Glomerular endothelial cell (primary cell): ENCODE data around the gene ILDR1. TPM values are rescaled to one million over a fixed set of nuclear protein-coding genes. Genes with fewer than 3 reads are reported as not detected.

ENCODE experiments used
- DNase-seq: peaks from one replicate; pipeline ENCODE4 v3.0.0-alpha.2; 2011; ENCODE audit warnings: low read depth, low spot score; ENCODE audit errors: extremely low read depth
- total RNA-seq: library from RNA; depleted of rRNA; stranded (reverse); fragments of >200 nt; gene quantifications from 2 replicates; pipeline ENCODE4 v1.2.3, GENCODE V29; 2015

Gene ILDR1
- total RNA-seq, 1 donor from 2014 or later = not detected

DNA sequence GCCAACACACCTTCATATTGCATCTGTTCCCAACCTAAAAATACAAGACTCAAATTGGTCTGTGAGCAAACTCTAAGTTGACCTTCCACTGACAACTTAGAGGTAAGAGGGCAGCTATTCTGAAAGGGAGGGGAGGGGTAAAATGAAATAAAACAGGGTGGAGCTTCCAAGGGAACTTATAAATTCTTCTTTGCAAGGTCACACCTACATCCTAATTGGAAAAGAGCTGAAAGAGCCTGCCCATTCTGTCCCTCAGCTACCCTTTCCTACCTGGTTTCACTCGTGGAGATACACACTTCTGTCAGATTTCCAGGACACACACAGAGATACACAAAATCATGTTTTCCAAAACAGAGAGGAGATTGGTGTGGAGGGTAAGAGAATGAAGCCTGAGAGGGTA lies 1.0 kb downstream of the ILDR1 start:
- DNase-seq = no peak

DNA sequence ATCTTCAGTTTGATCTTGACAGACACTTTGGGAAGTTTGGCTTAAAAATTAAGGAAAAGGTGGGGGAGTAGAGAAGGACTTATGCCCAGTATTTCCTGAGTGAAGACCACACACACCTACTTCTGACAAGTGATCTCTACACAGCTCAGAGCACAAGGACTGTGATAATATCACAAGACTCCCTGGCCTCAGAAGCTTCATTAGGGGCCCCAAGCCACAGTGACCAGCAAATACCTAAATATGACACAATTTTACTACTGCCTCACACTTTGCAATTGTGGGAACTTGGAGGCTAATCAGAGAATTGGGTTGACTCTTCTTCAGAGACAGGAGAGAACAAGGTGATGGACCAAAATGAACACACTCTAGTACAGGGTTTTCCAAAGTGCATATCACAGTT lies 2.6 kb downstream of the ILDR1 start:
- DNase-seq = no peak

DNA sequence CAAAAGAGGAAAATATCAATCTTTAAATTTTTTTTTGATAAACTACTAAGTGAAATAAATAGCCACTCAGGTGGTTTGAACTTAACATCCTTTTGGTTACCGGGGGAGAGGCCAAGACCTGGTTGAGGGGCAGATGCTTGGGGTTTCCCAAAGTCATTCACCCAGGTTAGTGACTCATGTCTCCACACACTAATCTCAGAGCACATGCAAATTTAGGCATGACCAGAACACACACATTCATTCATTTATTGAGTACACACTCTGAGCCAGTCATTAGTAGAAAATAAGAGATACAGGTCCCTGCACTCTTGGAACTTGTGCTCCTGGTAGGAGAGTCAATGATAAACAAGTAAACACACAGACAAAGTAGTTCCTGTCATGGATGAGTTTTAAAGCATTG lies 7.3 kb downstream of the ILDR1 start:
- DNase-seq = no peak

DNA sequence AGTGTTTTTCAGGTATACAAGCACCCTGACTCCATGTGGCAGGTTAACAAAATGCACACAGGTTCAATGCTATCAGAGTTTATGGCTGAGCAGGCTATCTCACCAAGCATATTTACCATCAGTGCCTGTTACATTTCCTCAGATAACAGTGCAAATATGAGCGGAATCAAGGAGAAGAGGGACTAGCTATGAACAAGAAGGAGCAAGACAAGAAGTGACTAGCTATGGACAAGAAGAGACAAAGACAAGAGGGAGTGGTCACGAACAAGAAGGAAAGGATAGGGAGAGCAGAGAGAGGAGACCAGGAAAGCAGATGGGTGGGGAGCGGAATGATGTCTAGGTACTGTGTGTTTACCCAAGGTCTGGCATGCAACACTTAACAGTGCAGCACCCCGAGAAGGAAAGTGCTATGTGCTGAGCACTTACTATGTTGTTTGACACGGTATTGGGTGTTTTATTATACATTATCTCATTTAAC lies 8.6 kb downstream of the ILDR1 start:
- no peak for DNase-seq

DNA sequence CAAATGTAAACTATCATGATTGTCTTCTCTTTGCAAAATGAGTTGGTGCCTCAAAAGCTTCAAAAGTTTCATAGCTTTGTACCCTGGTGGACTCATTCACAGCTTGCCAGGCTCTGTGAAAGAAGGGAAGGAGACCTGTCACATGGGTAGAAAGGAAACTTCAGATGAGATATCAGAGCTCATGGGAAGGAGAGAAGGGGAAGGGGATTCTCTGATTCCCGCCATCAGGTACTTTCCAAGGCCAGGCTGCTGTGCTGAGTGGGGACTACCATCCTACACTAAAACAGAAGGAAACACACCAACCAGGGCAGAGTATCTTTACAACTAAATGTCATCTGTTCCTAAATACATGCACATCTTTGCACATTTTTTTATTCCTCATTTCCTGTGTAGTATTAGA lies 9.2 kb downstream of the ILDR1 start:
- no peak for DNase-seq

DNA sequence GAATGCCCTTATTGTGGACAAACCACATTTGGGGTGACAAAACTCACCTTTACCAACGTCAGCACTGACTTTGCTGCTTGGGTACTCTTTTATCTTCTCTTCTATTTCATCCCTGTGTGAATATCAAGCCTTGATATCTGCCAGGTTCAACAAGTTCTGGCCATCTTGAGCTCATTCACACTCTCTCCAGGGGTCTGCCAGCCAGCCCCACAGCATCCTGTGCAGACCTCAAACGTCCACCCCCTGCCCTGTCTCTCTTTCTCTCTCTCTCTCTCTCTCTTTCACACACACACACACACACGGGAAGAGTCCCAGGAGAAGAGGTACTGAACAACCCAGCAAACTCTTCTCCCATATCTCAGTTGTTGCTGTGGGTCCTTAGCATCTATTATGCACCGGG lies 10.7 kb downstream of the ILDR1 start:
- no peak for DNase-seq

DNA sequence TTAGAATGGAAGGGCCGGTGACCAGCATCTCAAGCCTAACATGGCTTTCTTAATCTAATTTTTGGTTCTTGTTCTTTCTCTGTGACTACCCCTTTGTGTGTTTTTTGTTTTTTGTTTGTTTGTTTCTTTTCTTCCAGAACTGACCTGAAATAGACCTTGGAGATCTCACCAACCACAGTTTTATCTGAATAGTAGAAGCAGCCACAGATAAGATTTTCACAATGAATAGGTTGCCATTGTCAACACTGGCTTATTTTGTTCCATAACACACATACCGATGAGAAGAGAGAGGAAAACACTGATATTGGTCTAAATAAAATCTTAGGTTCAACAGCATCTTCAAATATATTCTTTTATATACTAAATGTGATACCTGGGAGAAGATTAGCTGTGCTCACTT lies 11.5 kb downstream of the ILDR1 start:
- DNase-seq = no peak

DNA sequence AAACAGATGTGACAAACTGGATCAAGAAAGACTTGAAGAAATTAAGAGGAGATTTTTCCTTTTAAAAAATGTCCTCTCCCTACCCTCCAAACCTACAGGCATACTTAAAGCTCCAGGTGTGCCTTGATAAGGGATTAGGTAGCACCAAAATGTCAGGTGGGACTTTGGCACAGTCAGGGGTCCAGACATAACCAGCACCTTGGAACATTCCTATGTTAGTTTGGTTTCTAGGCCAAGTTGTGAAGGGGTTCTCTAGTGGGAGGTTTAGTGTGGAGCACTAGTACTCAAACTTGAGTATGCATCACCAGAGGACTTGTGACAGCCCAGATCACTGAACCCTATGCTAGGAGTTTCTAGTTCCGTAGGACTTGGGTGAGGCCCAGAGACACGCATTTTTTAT lies 13.9 kb downstream of the ILDR1 start:
- no peak for DNase-seq

DNA sequence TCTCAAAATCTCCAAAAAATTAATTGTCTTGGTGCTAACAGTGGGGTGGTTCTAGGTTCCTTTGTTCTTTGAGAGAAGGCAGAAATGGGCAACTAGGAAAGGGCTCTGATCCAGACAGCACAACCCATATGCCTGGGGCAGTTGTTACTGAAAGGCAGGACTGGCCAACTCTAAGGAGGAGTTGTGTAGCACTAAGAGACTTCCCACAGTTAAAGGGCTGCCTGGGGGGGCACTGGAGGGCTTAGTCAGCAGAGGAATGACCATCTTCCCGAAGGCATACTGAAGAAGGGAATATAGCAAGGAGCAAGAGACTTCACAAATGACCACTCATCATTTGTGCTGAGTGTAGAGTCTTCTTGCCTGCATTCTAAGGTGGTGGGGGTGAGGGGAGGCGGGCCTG lies 15.8 kb downstream of the ILDR1 start:
- DNase-seq = no peak

DNA sequence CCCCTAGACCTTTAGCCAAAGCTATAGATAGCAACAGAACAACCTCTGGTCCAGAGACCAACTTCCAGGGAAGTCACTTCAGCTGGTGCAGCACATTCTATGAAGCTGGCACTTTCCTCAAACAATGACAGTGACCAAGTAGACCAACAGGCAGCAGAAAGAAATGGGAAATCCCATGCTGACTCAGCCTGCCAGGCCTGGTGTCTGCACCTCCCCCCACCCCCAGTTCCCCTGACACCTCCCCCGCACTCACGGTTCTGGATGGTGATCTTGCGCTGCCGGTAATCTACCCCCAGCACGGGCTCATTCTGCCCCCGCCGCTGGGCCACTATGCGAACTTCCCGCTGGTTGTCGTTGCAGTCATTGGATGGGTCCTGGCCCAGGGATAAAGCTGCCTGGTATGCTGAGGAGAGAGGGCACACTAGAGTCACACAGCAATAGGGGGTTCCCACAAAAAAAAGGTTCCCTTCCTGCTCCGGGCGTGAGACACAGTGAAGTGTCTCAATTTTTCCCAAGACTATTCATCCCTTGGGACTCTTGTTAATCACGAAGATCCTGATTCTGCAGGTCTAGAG lies 17.0 kb downstream of the ILDR1 start:
- no peak for DNase-seq

DNA sequence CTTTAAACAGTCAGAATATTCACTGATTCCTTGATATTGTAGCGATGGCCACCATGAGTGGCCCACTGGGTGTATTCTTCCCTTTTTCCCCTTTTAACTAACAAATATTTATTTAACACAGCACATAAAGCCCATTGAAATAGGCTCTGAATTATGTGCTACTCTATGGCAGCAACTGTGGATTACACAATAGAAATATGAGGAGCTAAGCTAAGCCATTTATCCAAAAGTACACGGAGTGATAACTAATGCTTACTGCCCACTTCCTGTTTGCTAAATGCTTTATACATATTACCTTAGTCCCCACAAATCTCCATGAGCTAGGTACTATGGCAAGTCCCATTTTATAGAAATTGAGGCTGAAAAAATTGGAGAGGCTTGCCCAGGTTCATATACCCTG lies 17.9 kb downstream of the ILDR1 start:
- DNase-seq = no peak

DNA sequence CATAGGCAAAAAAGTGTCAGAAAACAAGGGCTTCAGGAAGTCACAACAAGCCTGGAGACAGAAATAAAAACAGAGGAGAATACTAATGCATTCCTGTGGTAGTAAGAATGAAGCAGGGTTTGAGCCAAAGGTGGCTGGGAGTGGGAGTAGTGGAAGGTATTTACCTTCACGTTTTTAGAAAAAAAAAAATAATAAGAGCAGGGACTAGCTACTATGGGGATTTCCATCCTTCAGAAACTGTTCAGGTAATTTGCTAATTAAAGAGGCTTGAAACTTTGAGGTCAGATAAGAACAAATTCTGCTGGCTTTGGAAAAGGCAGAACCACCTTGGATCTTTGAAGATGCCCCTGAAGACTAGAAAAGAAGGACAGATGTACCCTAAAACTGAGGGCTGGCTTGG lies 18.4 kb downstream of the ILDR1 start:
- DNase-seq = no peak

DNA sequence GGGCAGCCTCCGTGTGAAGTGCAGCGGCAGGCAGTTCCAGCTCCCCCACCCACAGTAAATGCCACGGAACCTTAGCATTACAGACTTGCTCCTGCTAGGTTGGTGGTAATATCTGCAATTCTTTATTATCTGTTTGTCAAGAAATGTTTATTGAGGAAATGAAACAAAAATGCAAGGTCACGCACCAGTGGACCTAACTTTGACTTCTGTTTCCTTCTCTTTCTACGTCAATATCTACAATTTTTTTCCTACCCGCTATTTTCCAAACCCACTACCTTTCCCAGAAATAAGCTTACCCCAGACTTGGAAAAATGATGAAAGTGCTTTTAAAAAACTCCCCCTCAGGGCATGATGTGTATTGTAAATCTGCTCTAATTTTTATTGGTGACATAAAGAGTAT lies 18.9 kb downstream of the ILDR1 start:
- no peak for DNase-seq

DNA sequence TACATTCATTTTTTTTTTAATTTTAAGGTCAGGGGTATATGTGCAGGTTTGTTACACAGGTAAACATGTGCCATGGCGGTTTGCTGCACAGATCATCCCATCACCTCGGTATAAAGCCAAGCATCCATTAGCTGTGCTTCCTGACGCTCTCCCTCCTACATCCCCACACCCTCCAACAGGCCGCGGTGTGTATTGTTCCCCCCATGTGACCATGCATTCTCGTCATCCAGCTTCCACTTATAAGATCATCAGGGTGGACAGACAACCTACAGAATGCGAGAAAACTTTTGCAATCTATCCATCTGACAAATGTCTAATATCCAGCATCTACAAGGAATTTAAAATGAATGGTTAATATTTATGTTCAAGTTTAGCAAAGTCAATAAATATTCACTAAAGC lies 19.4 kb downstream of the ILDR1 start:
- DNase-seq = no peak

DNA sequence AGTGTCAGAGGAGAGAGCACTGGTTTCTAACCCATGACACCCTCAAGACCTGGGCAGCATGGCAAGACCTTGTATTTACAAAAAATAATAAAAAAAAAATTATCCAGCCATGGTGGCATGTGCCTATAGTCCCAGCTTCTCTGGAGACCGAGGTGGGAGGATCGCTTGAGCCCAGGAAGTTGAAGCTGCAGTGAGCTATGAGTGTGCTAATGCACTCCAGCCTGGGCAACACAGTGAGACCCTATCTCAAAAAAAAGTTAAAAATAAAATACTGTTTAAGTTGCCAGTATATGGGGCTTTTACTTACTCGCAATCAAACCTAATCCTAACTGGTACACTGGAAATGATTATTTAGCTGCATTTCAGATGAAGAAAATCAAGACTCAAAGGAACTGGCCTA lies 20.2 kb downstream of the ILDR1 start:
- DNase-seq = no peak

DNA sequence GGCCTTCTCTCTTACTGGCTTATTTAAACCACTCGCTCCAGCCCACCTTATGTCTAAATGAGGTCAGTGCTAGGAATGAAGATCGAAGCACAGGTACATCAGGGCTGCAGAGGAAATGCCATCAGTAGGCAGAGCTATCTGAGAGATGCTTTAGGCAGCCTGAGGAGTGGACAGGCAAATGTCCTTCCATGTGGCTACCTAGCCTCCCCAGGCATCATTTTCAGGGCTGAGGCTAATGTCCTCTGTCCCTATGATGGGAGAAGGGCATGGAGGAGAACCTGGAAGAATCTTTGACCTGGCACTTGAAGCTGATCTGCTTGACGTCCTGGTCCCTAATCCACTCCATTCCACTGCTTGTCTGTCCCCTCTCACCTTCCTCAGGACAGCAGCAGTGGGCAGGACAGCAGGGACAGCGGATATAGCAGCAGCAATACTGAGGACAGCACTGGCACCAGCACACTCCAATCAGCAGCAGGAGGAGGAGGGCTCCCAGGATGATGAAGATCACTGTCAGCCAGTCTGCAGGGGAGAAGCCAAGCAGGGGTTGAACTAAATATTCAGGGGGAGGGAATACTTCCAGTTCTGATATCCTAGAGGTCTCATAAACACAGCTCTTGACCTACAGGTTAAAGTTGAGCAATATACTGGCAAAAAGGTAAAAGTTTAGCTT lies 21.0 kb downstream of the ILDR1 start:
- DNase-seq = no peak

DNA sequence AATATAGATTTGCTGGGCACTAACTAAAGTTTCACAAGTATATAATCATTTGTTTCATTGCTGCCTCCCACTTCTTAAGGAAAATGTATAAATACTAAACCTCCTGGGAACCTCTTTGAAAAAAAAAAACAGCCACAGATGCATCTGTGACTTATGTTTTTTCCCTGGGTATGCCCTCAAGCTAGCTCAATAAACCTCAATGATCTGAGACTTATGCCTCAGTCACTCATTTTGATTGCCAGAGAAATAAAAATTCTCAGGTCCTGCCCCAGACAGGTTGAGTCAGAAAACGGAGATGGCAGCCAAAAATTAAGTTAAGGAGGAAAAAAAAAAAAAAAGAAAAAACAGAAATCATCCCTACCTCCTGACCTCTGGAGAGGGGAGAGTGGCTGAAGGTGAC lies 22.1 kb downstream of the ILDR1 start:
- no peak for DNase-seq

DNA sequence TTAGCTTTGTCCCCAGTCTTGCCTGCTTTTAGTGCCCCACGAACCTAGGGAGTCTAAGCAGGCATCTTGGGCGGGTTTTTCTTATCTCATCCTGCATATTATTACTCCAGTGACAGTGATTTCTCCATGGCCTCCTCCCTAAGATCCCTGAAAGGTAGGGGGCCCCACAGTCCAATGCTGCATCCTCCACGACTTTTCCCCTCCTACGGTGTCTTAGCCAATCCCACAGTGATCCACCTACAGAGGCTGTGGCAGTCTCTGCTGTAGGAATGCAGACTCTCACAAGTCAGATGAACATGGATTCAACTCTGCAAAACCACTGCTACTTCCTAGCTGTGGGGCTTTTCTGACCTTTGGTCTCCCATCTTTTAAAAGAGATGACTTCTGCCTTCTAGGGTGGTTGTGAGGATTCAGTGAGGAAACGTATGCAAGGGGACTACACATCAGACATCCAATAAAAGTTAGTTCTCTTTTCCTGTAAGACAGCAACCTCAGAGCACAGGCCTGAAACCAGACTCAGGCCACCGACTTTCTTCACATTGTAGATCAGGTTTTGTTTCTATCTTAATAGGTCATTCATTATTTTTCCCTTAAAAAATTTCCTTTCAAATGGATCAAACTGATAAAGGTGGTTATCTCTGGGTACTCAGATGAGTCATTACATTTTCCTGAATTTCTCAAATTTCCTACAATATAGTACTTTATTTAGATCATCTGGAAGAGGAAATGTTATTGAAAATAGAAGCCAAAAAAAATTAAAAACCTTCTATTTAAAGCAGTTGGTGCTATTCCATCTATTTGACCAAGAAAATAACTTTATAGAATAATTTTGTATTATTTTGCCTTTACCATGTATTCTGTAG lies 23.2 kb downstream of the ILDR1 start:
- no peak for DNase-seq

DNA sequence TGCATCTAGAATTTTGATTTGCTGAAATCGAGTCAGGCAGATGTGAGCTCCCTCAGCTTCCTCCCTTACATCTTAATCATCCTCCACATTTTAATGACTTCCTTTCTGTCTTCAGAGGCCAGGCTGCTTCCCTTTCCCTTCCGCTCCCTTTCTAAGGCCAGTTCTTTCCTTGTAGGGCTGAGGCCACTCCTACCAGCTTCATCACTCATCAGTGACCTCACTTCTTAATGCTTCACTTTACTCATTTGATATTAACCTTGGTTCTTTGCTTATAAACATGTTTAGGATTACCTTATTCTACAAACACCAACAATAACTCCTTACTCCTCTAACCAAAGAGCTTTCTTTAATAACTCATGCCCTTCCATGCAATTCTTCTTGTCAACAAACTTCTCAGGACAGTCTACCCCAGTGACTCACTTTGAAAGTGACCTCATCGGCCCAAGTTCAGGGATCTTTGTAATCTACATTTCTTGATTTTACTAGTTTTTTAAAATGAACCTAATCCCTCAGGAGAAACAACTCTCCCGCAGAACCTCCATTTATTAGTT lies 23.9 kb downstream of the ILDR1 start:
- peak; percentile 60 for DNase-seq

DNA sequence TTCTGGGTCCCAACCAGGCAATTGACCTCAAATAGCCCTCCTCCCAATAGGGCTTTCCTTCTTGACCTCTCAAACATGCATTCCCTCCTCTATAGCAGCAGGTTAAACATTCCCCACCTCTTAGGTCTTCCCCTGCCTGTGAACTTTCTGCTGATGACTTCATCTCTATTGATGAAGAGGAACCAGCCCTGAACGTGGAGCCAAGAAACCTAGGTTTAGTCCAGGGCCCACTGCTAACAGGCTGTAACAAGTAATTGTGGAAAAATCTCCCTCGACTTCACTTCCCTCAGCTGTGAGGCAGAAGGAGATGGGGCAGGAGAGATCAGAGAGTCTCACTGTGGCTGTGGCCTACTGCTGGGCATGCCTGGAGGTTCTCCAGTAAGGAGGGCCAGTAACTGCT lies 24.7 kb downstream of the ILDR1 start:
- DNase-seq = no peak

DNA sequence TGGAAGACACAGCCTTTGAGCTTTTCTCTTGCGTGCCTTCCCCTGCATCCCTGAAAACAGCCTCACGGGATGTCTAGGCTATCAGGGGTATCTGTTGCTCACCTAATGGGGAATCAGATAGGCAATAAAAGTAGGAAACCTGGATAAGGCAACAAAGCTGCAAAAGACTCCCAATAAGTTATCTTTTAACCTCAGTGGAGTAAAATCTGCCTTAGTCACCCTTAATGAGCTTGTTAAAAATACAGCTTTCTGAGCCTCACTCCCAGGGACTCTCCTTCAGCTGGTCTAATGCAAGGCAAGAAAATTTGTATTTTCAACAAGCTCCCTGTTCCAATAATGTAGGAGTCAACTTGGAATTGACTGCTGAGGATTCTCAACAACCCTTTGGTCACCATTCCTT lies 25.6 kb downstream of the ILDR1 start:
- DNase-seq = no peak
